Suppressor macrophage treated with lipopolysaccharide for 1 hour (primary cell): Measurements from ENCODE around the gene SHC2.

Experiments used
- DNase-seq, 3 donors: peaks; one replicate each; pipeline ENCODE4 v3.0.0-alpha.2; 2020 to 2022

The SHC2 gene

GRCh38 chr19:460877-461720, at the start of gene SHC2:
TSS of gene SHC2 (minus strand) at chr19:461033. CDS start at chr19:460996, 37 bp downstream.
- no peak for DNase-seq

- DNase-seq = no peak
These were observed 47.6 kb upstream of the SHC2 start for GRCh38 chr19:508204-509150.

GRCh38 chr19:507286-508203, 46.7 kb upstream of the SHC2 start, which contains the start of gene TPGS1:
TSS of gene TPGS1 (plus strand) at chr19:507497. CDS start at chr19:507507, 10 bp downstream.
- DNase-seq = peak; percentile 97 to 100 (median 100)

GRCh38 chr19:506404-507285, 45.8 kb upstream of the SHC2 start:
- DNase-seq = peak; percentile 86 to 98 (median 91)

GRCh38 chr19:504616-505015, 43.8 kb upstream of the SHC2 start:
- no peak for DNase-seq

GRCh38 chr19:501646-502045, 40.8 kb upstream of the SHC2 start:
- no peak for DNase-seq

- no peak for DNase-seq
These were observed 38.3 kb upstream of the SHC2 start for GRCh38 chr19:498977-499623.

- DNase-seq = no peak
These were observed 37.7 kb upstream of the SHC2 start for GRCh38 chr19:498511-498891.

GRCh38 chr19:497869-498510, 37.2 kb upstream of the SHC2 start:
- peak in 1 of 3 donors; percentile 13 for DNase-seq

- peak in 1 of 3 donors; percentile 8 for DNase-seq
These were observed 36.6 kb upstream of the SHC2 start for GRCh38 chr19:497491-497868.

GRCh38 chr19:496986-497385, 36.2 kb upstream of the SHC2 start:
- DNase-seq = no peak

- no peak for DNase-seq
These were observed 35.4 kb upstream of the SHC2 start, which contains the start of gene MADCAM1 for GRCh38 chr19:496112-496665. TSS of gene MADCAM1 (plus strand) at chr19:496486. CDS start at chr19:496500, 14 bp downstream.

- peak; percentile 34 to 63 (median 39) for DNase-seq
These were observed 34.7 kb upstream of the SHC2 start for GRCh38 chr19:495402-496111.

GRCh38 chr19:495081-495401, 34.2 kb upstream of the SHC2 start:
- DNase-seq = no peak

- DNase-seq = no peak
These were observed 33.6 kb upstream of the SHC2 start for GRCh38 chr19:494171-495080.

GRCh38 chr19:493391-494170, 32.7 kb upstream of the SHC2 start:
- no peak for DNase-seq

GRCh38 chr19:492091-492531, 31.3 kb upstream of the SHC2 start:
- peak in 1 of 3 donors; percentile 38 for DNase-seq
